CD14-positive monocyte (primary cell): Measurements from ENCODE around the gene FAM50B. TPM values are rescaled to one million over a fixed set of nuclear protein-coding genes. Genes with fewer than 3 reads are reported as not detected.
"Not testable (repeated sequence)": the region's sequence is repeated elsewhere in the genome, so short reads cannot be mapped to it uniquely, and the experiment has no call there.

Source experiments
- DNase-seq, 3 donors: peaks; one replicate each; pipeline ENCODE4 v3.0.0-alpha.2; 2011 to 2022
- H2AFZ ChIP-seq: 2 replicates; pipeline ENCODE4 v1.6.0; 2012; ENCODE audit warnings: mild to moderate bottlenecking, low read depth, low read length, inconsistent platforms; ENCODE audit not compliant: insufficient read depth, poor library complexity, severe bottlenecking
- H3K27ac ChIP-seq, 2 donors: 1 replicate in 1 of 2; 2 replicates in 1 of 2; pipeline ENCODE4 v1.5.1; 2012 to 2013; ENCODE audit warnings: low read length in 2 of 2, control low read depth in 1 of 2, inconsistent platforms in 1 of 2, low read depth in 1 of 2, mild to moderate bottlenecking in 1 of 2
- H3K27me3 ChIP-seq, 2 donors: one replicate each; pipeline versions ENCODE4 v1.6.0 to v1.6.1; 2011 to 2013; ENCODE audit warnings: low read length in 2 of 2; ENCODE audit not compliant: control insufficient read depth in 2 of 2, insufficient read depth in 2 of 2
- H3K36me3 ChIP-seq, 2 donors: replicated peaks in 1 of 2; 1 replicate in 1 of 2; 2 replicates in 1 of 2; pipeline versions ENCODE4 v1.5.1 to v1.6.1; 2012 to 2013; ENCODE audit warnings: low read length in 2 of 2, control low read depth in 1 of 2, inconsistent platforms in 1 of 2, mild to moderate bottlenecking in 1 of 2; ENCODE audit not compliant: insufficient read depth in 2 of 2, control insufficient read depth in 1 of 2
- H3K4me1 ChIP-seq, 2 donors: 1 replicate in 1 of 2; 2 replicates in 1 of 2; pipeline versions ENCODE4 v1.5.1 to v1.6.1; 2012 to 2013; ENCODE audit warnings: low read length in 2 of 2, control low read depth in 1 of 2, inconsistent platforms in 1 of 2, mild to moderate bottlenecking in 1 of 2, moderate library complexity in 1 of 2; ENCODE audit not compliant: insufficient read depth in 2 of 2, control insufficient read depth in 1 of 2
- H3K4me2 ChIP-seq: replicated peaks from 2 replicates; pipeline ENCODE3; 2012; ENCODE audit warnings: low read length, moderate library complexity, mild to moderate bottlenecking; ENCODE audit not compliant: poor library complexity, severe bottlenecking; ENCODE audit errors: extremely low read depth
- H3K4me3 ChIP-seq, 3 experiments: fragments of 200-600 bp in 1 of 3; sonication (generic) in 1 of 3; replicated peaks in 1 of 3; 1 replicate in 2 of 3; 2 replicates in 1 of 3; pipeline ENCODE4 v1.5.1; 2011 to 2013; ENCODE audit warnings: low read length in 3 of 3, mild to moderate bottlenecking in 3 of 3, control low read depth in 2 of 3, low read depth in 2 of 3, inconsistent platforms in 1 of 3, moderate library complexity in 1 of 3
- H3K79me2 ChIP-seq: 2 replicates; pipeline ENCODE4 v1.6.0; 2012; ENCODE audit warnings: mild to moderate bottlenecking, control low read depth, inconsistent platforms, low read length, moderate library complexity; ENCODE audit not compliant: insufficient read depth
- H3K9ac ChIP-seq: 2 replicates; pipeline ENCODE4 v1.6.0; 2017; ENCODE audit warnings: low read length, mild to moderate bottlenecking; ENCODE audit not compliant: insufficient read depth, poor library complexity, severe bottlenecking
- H3K9me3 ChIP-seq, 2 donors: replicated peaks in 1 of 2; 1 replicate in 1 of 2; 2 replicates in 1 of 2; pipeline versions ENCODE4 v1.5.1 to v1.6.1; 2012 to 2013; ENCODE audit warnings: low read length in 2 of 2, control low read depth in 1 of 2; ENCODE audit not compliant: control insufficient read depth in 1 of 2, insufficient read depth in 1 of 2
- H4K20me1 ChIP-seq: 2 replicates; pipeline ENCODE4 v1.6.0; 2012; ENCODE audit warnings: mild to moderate bottlenecking, low read length, control low read depth, moderate library complexity; ENCODE audit not compliant: insufficient read depth
- H3K27ac Mint-ChIP-seq, 7 donors: one replicate each; pipeline ENCODE4 v1.8.0; 2020; ENCODE audit warnings: mild to moderate bottlenecking in 7 of 7, mixed read lengths in 7 of 7, moderate library complexity in 6 of 7, inconsistent platforms in 2 of 7
- H3K27me3 Mint-ChIP-seq, 3 donors: one replicate each; pipeline ENCODE4 v1.8.0; 2021 to 2022; ENCODE audit warnings: low read depth in 3 of 3, mild to moderate bottlenecking in 3 of 3, mixed read lengths in 3 of 3, moderate library complexity in 3 of 3, inconsistent platforms in 1 of 3
- H3K36me3 Mint-ChIP-seq, 2 donors: one replicate each; pipeline ENCODE4 v1.8.0; 2020; ENCODE audit warnings: mixed read lengths in 2 of 2, inconsistent platforms in 1 of 2, mild to moderate bottlenecking in 1 of 2
- H3K4me1 Mint-ChIP-seq: one replicate; pipeline ENCODE4 v1.8.0; 2020; ENCODE audit warnings: mild to moderate bottlenecking, mixed read lengths
- H3K4me3 Mint-ChIP-seq, 2 donors: one replicate each; pipeline ENCODE4 v1.8.0; 2020; ENCODE audit warnings: mild to moderate bottlenecking in 2 of 2, mixed read lengths in 2 of 2, moderate library complexity in 1 of 2
- H3K9me3 Mint-ChIP-seq, 7 donors: one replicate each; pipeline ENCODE4 v1.8.0; 2020 to 2022; ENCODE audit warnings: mixed read lengths in 7 of 7, mild to moderate bottlenecking in 6 of 7, moderate library complexity in 6 of 7, inconsistent platforms in 2 of 7
- CTCF ChIP-seq: fragments of 200-600 bp; IDR thresholded peaks from one replicate; pipeline ENCODE4 v1.8.0; 2022; ENCODE audit warnings: antibody characterized with exemption, mild to moderate bottlenecking
- WGBS: methylation state at CpG from one replicate; pipeline ENCODE4 v1.1.5; 2013; ENCODE audit warnings: missing lambda C conversion rate; ENCODE audit not compliant: insufficient coverage; 5-methylcytosine and 5-hydroxymethylcytosine counted together
- intact Hi-C, 2 donors: fragments of 100-400 bp; cut with micrococcal nuclease; formaldehyde crosslinking; loops; one replicate each; pipeline versions ENCODE4 v1.15.0 to v1.15.1; 2023
- polyA plus RNA-seq, 3 donors: library from polyadenylated mRNA; depleted of rRNA in 1 of 3; unstranded in 2 of 3; stranded (reverse) in 1 of 3; fragments of 300-500 nt in 2 of 3; fragments of >200 nt in 1 of 3; fragmentation: Illumina TruSeq in 2 of 3; gene quantifications; 1 replicate in 2 of 3; 2 replicates in 1 of 3; pipeline ENCODE4 v1.2.3, GENCODE V29; 2012 to 2021

The FAM50B gene
- polyA plus RNA-seq, 3 donors: 1.8 to 3.3 (median 3.0) TPM

DNA sequence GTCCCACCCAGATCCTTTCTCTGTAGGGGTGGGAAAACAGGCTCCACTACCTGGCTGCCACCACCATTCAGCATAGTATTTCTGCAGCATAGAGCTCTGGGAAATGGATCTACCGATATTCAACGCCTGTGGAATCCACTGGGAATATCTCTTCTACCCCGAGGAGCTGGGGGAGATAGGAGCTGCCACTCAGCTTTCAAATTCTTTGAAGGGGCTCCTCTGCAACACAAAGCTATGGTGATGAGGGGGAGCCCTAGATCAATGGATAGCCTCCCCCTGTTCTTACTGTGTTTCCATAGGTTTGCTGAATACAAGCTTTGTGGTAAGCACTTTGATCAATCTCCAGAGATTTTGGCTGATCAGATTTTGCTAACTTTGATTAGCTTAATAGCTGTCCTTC is 12.9 kb downstream of the FAM50B start:
- Histone ChIP-seq H3K36me3 (no peaks in the 10 kb centered on the region), H3K9ac (no peak overlapping the region), H3K27ac (no peak overlapping the region), H3K79me2 (no peaks in the 10 kb centered on the region), H4K20me1 (no peaks in the 10 kb centered on the region), H3K27me3 (no peaks in the 10 kb centered on the region), H2AFZ (no peak overlapping the region), H3K4me2 (no peak overlapping the region), H3K4me3 (no peak overlapping the region), H3K9me3 (no peaks in the 10 kb centered on the region), H3K4me1 (no peaks in the 10 kb centered on the region)
- Mint-ChIP-seq H3K4me1 (no peaks in the 10 kb centered on the region), H3K27me3 (peaks cover 4 to 10% (median 4%) of the 10 kb centered on the region in 3 donors), H3K36me3 (no peaks in the 10 kb centered on the region), H3K27ac (no peak overlapping the region), H3K4me3 (no peak overlapping the region), H3K9me3 (peaks cover 0 to 4% (median 4%) of the 10 kb centered on the region in 7 donors)
- TF ChIP-seq CTCF: no peak
- DNase-seq: no peak
- intact Hi-C loops: no loop called here
- 60% methylated on average over 1 of the region's 3 CpGs for WGBS

- H3K36me3 ChIP-seq, H4K20me1 ChIP-seq, H3K4me3 ChIP-seq, H3K36me3 Mint-ChIP-seq, H2AFZ ChIP-seq, H3K4me1 Mint-ChIP-seq, DNase-seq, H3K9me3 Mint-ChIP-seq, H3K27me3 Mint-ChIP-seq, intact Hi-C loops, H3K27me3 ChIP-seq, H3K9me3 ChIP-seq, H3K27ac ChIP-seq, H3K4me3 Mint-ChIP-seq, H3K4me2 ChIP-seq, H3K79me2 ChIP-seq, H3K9ac ChIP-seq, H3K27ac Mint-ChIP-seq, H3K4me1 ChIP-seq: not testable (repeated sequence)
- WGBS: no CpG with 5 or more reads among the region's 5 CpGs
Measured at GRCh38 chr6:3863322-3863721, 14.1 kb downstream of the FAM50B start.
